Neural cell (in vitro differentiated cells): ENCODE measurements around the gene AMDHD2. TPM values are rescaled to one million over a fixed set of nuclear protein-coding genes. Genes with fewer than 3 reads are reported as not detected.

Source experiments
- H2AFZ ChIP-seq: fragments of 200-600, 300-800 bp; sonication (generic), shearing (Covaris generic); 2 replicates; pipeline ENCODE4 v1.6.0; 2014; ENCODE audit warnings: low read depth, mild to moderate bottlenecking, antibody characterized with exemption, low read length, moderate library complexity
- H3F3A ChIP-seq: fragments of 200-600 bp; shearing (Covaris generic); 2 replicates; pipeline ENCODE4 v1.6.1; 2016; ENCODE audit warnings: mild to moderate bottlenecking, moderate library complexity, mixed read lengths, antibody characterized with exemption, low read length; ENCODE audit not compliant: insufficient read depth, poor library complexity, severe bottlenecking
- H3K27ac ChIP-seq: fragments of 200-600, 300-800 bp; sonication (generic), shearing (Covaris generic); 2 replicates; pipeline ENCODE4 v1.5.1; 2014; ENCODE audit warnings: mild to moderate bottlenecking, low read length, moderate library complexity
- H3K27me3 ChIP-seq: fragments of 300-800, 200-600 bp; sonication (generic), shearing (Covaris generic); 2 replicates; pipeline ENCODE4 v1.6.0; 2014; ENCODE audit warnings: mild to moderate bottlenecking, low read depth, low read length, moderate library complexity; ENCODE audit not compliant: insufficient read depth
- H3K36me3 ChIP-seq: fragments of 300-800, 200-600 bp; sonication (generic), shearing (Covaris generic); 2 replicates; pipeline ENCODE4 v1.5.1; 2014; ENCODE audit warnings: mild to moderate bottlenecking, antibody characterized with exemption, low read length, moderate library complexity; ENCODE audit not compliant: insufficient read depth
- H3K4me2 ChIP-seq: fragments of 300-800, 200-600 bp; sonication (generic), shearing (Covaris generic); 2 replicates; pipeline ENCODE4 v1.6.0; 2014; ENCODE audit warnings: mild to moderate bottlenecking, low read length
- H3K4me3 ChIP-seq: fragments of 300-800, 200-600 bp; sonication (generic), shearing (Covaris generic); 2 replicates; pipeline ENCODE4 v1.5.1; 2014; ENCODE audit warnings: mild to moderate bottlenecking, low read length, moderate library complexity
- H3K79me2 ChIP-seq: fragments of 200-600 bp; shearing (Covaris generic); replicated peaks from 2 replicates; pipeline ENCODE4 v1.6.0; 2014; ENCODE audit warnings: mild to moderate bottlenecking, low read length, moderate library complexity; ENCODE audit not compliant: insufficient read depth
- H3K9ac ChIP-seq: fragments of 300-800, 200-600 bp; sonication (generic), shearing (Covaris generic); 2 replicates; pipeline ENCODE4 v1.6.1; 2016; ENCODE audit warnings: mild to moderate bottlenecking, low read length, mixed read lengths
- H3K9me2 ChIP-seq: fragments of 200-600 bp; shearing (Covaris generic); 2 replicates; pipeline ENCODE4 v1.6.1; 2016; ENCODE audit warnings: mild to moderate bottlenecking, low read length, mixed read lengths; ENCODE audit not compliant: insufficient read depth
- H3K9me3 ChIP-seq: fragments of 200-600, 300-800 bp; sonication (generic), shearing (Covaris generic); 2 replicates; pipeline ENCODE4 v1.6.1; 2016; ENCODE audit warnings: mild to moderate bottlenecking, mixed run types, low read length, moderate library complexity, mixed read lengths
- H4K20me1 ChIP-seq: fragments of 200-600 bp; shearing (Covaris generic); 2 replicates; pipeline ENCODE4 v1.6.1; 2016; ENCODE audit warnings: mild to moderate bottlenecking, mixed run types; ENCODE audit not compliant: insufficient read depth
- EP300 ChIP-seq: fragments of 450-650 bp; conservative IDR thresholded peaks from 2 replicates; pipeline ENCODE4 v1.6.1; 2014; ENCODE audit warnings: antibody characterized with exemption, mild to moderate bottlenecking, moderate library complexity; ENCODE audit not compliant: poor library complexity, severe bottlenecking
- EZH2 ChIP-seq: fragments of 200-600, 300-800 bp; shearing (Covaris generic), sonication (generic); IDR thresholded peaks from 2 replicates; pipeline ENCODE4 v1.6.1; 2014; ENCODE audit warnings: antibody characterized with exemption, low read length, borderline replicate concordance, mild to moderate bottlenecking; ENCODE audit not compliant: insufficient read depth, poor library complexity, severe bottlenecking
- MXI1 ChIP-seq: fragments of 450-650 bp; conservative IDR thresholded peaks from 2 replicates; pipeline ENCODE4 v1.6.1; 2014; ENCODE audit warnings: antibody characterized with exemption, mild to moderate bottlenecking; ENCODE audit not compliant: poor library complexity, severe bottlenecking
- POLR2AphosphoS5 ChIP-seq: IDR thresholded peaks from 2 replicates; pipeline ENCODE4 v1.6.1; 2012
- RAD21 ChIP-seq: fragments of 450-650 bp; conservative IDR thresholded peaks from 2 replicates; pipeline ENCODE4 v1.6.1; 2014; ENCODE audit warnings: antibody characterized with exemption, mild to moderate bottlenecking, moderate library complexity
- SMC3 ChIP-seq: fragments of 450-650 bp; conservative IDR thresholded peaks from 2 replicates; pipeline ENCODE4 v1.6.1; 2014; ENCODE audit warnings: antibody characterized with exemption, mild to moderate bottlenecking, moderate library complexity; ENCODE audit not compliant: poor library complexity
- TAF1 ChIP-seq: IDR thresholded peaks from 2 replicates; pipeline ENCODE4 v1.6.1; 2012; ENCODE audit warnings: low read depth
- polyA plus RNA-seq: library from polyadenylated mRNA; depleted of rRNA; stranded (reverse); fragments of >200 nt; gene quantifications from 2 replicates; pipeline ENCODE4 v1.2.3, GENCODE V29; 2014
- TF ChIP-seq, protein P1 (sequence below): IDR thresholded peaks from 2 replicates; pipeline ENCODE4 v1.6.1; 2012; ENCODE audit warnings: borderline replicate concordance
- TF ChIP-seq, protein P2 (sequence below): fragments of 450-650 bp; IDR thresholded peaks from 2 replicates; pipeline ENCODE4 v1.5.1; 2014; ENCODE audit warnings: antibody characterized with exemption, mild to moderate bottlenecking, moderate library complexity; ENCODE audit not compliant: poor library complexity, severe bottlenecking

The AMDHD2 gene
- polyA plus RNA-seq, 1 donor from 2014 or later: 50.0 TPM

DNA sequence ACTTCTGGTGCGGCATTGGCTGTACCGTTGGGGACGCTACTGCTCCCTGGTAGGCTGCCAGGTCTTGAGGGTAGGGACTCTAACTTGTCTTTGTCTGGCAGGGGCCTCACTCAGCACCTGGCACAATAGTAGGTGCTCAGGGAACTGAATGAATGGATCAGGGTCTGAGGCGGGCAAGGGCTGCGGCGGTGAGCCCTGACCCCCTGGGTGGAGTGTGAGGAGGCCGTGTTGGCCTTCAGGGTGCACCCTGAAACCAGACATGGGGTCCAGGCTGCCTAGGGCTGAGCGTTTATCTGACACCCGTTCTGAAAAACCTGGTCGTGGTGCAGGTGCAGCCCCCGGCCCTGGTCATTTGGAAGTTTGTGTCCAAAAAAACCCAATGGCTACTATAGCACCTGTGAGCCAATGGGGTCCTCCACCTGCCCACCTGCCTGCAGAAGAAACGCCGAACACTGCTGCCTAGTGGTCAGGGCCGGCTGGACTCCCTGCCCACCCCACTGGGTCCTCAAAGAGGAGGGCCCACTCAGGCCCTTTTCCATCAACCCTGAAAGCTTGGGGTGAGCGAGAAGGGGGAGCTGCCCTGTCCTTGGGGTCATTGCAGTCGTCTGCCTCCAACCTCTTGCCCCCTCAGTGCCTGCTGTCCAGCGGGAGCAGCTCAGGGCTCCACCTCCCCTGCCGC is 11.3 kb upstream of the AMDHD2 start:
- H4K20me1 ChIP-seq: no peaks in the 10 kb centered on the region
- H3K36me3 ChIP-seq: no peaks in the 10 kb centered on the region
- no peaks in the 10 kb centered on the region for H3K27me3 ChIP-seq
- H3F3A ChIP-seq: no peaks in the 10 kb centered on the region
- no peak overlapping the region for H3K9ac ChIP-seq
- no peaks in the 10 kb centered on the region for H3K9me2 ChIP-seq
- TF ChIP-seq, protein P1, sequence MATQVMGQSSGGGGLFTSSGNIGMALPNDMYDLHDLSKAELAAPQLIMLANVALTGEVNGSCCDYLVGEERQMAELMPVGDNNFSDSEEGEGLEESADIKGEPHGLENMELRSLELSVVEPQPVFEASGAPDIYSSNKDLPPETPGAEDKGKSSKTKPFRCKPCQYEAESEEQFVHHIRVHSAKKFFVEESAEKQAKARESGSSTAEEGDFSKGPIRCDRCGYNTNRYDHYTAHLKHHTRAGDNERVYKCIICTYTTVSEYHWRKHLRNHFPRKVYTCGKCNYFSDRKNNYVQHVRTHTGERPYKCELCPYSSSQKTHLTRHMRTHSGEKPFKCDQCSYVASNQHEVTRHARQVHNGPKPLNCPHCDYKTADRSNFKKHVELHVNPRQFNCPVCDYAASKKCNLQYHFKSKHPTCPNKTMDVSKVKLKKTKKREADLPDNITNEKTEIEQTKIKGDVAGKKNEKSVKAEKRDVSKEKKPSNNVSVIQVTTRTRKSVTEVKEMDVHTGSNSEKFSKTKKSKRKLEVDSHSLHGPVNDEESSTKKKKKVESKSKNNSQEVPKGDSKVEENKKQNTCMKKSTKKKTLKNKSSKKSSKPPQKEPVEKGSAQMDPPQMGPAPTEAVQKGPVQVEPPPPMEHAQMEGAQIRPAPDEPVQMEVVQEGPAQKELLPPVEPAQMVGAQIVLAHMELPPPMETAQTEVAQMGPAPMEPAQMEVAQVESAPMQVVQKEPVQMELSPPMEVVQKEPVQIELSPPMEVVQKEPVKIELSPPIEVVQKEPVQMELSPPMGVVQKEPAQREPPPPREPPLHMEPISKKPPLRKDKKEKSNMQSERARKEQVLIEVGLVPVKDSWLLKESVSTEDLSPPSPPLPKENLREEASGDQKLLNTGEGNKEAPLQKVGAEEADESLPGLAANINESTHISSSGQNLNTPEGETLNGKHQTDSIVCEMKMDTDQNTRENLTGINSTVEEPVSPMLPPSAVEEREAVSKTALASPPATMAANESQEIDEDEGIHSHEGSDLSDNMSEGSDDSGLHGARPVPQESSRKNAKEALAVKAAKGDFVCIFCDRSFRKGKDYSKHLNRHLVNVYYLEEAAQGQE: no peak
- TF ChIP-seq POLR2AphosphoS5 (no peak), EZH2 (no peak), RAD21 (no peak), EP300 (no peak), SMC3 (no peak), MXI1 (no peak), TAF1 (no peak)
- TF ChIP-seq, protein P2, sequence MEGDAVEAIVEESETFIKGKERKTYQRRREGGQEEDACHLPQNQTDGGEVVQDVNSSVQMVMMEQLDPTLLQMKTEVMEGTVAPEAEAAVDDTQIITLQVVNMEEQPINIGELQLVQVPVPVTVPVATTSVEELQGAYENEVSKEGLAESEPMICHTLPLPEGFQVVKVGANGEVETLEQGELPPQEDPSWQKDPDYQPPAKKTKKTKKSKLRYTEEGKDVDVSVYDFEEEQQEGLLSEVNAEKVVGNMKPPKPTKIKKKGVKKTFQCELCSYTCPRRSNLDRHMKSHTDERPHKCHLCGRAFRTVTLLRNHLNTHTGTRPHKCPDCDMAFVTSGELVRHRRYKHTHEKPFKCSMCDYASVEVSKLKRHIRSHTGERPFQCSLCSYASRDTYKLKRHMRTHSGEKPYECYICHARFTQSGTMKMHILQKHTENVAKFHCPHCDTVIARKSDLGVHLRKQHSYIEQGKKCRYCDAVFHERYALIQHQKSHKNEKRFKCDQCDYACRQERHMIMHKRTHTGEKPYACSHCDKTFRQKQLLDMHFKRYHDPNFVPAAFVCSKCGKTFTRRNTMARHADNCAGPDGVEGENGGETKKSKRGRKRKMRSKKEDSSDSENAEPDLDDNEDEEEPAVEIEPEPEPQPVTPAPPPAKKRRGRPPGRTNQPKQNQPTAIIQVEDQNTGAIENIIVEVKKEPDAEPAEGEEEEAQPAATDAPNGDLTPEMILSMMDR: no peak
- H3K79me2 ChIP-seq: no peaks in the 10 kb centered on the region
- H3K9me3 ChIP-seq: no peaks in the 10 kb centered on the region
- no peak overlapping the region for H3K27ac ChIP-seq
- H3K4me3 ChIP-seq: no peak overlapping the region
- H2AFZ ChIP-seq: no peak overlapping the region
- no peak overlapping the region for H3K4me2 ChIP-seq

DNA sequence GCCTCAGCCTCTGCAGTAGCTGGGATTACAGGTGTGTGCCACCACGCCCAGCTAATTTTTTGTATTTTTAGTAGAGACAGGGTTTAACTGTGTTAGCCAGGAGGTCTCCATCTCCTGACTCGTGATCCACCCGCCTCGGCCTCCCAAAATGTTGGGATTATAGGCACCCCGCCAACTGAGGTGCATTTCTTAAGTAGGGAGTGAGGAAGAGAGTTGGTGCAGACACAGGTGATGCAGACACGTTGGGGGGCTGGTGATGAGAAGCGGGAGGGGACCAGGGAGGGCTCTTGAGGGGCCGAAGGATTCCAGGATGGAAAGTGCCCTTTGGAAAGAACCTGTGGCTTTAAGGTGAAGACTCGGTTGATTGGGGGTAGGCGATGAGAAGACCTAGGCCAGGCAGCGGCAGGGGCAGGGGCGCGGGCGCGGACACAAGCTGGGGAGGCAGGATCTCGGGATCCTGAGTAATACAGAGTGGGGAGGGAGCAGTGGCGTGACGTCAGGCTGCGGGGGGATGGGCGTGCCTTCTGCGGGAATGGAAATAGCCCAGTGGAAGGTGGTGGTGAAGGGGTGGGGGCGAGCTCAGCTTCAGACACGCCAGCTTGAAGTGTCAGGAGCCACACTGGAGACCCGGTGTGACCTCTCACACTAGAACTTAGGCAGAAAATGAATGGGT is 8.9 kb upstream of the AMDHD2 start:
- Histone ChIP-seq H4K20me1 (peaks cover 11% of the 10 kb centered on the region), H2AFZ (no peak overlapping the region), H3K79me2 (peaks cover 20% of the 10 kb centered on the region), H3K36me3 (no peaks in the 10 kb centered on the region), H3F3A (no peaks in the 10 kb centered on the region), H3K9me3 (no peaks in the 10 kb centered on the region), H3K27ac (no peak overlapping the region), H3K9me2 (no peaks in the 10 kb centered on the region), H3K9ac (no peak overlapping the region), H3K4me3 (no peak overlapping the region), H3K4me2 (no peak overlapping the region), H3K27me3 (no peaks in the 10 kb centered on the region)
- TF ChIP-seq, protein P2: no peak
- TF ChIP-seq EZH2 (no peak), EP300 (no peak), SMC3 (no peak), POLR2AphosphoS5 (no peak)
